Spinal cord (tissue), 10 donors: ENCODE results near the gene SRMS. TPM values are rescaled to one million over a fixed set of nuclear protein-coding genes. Genes with fewer than 3 reads are reported as not detected.

ENCODE experiments used
- DNase-seq, 6 donors: peaks; one replicate each; pipeline versions ENCODE4 v3.0.0 to v3.0.0-alpha.2; 2013 to 2015; ENCODE audit warnings: low spot score in 6 of 6, low read depth in 4 of 6
- H3K27ac ChIP-seq: one replicate; pipeline ENCODE4 v1.5.1; 2013; ENCODE audit warnings: low read depth, low read length, control low read depth
- H3K27me3 ChIP-seq: one replicate; pipeline ENCODE4 v1.6.1; 2013; ENCODE audit warnings: low read length; ENCODE audit not compliant: control insufficient read depth, insufficient read depth
- H3K36me3 ChIP-seq: one replicate; pipeline ENCODE4 v1.6.1; 2013; ENCODE audit warnings: low read length; ENCODE audit not compliant: control insufficient read depth, insufficient read depth
- H3K4me1 ChIP-seq: one replicate; pipeline ENCODE4 v1.6.1; 2013; ENCODE audit warnings: low read length; ENCODE audit not compliant: control insufficient read depth, insufficient read depth
- H3K4me3 ChIP-seq: one replicate; pipeline ENCODE4 v1.5.1; 2013; ENCODE audit warnings: low read depth, low read length, control low read depth
- H3K9me3 ChIP-seq: one replicate; pipeline ENCODE4 v1.6.1; 2013; ENCODE audit warnings: low read length; ENCODE audit not compliant: control insufficient read depth, insufficient read depth
- WGBS: methylation state at CpG from one replicate; pipeline ENCODE4 v1.1.5; 2013; ENCODE audit warnings: missing lambda C conversion rate; ENCODE audit not compliant: insufficient coverage; 5-methylcytosine and 5-hydroxymethylcytosine counted together
- polyA plus RNA-seq, 2 donors: library from polyadenylated mRNA; unstranded; fragments of 120-200 nt; gene quantifications; one replicate each; pipeline ENCODE4 v1.2.1, GENCODE V29; 2013; ENCODE audit not compliant: insufficient read length in 2 of 2
- total RNA-seq, 2 donors: library from RNA; depleted of rRNA in 1 of 2; stranded (reverse); fragments of 120-200 nt in 1 of 2; fragments of >200 nt in 1 of 2; gene quantifications; one replicate each; pipeline versions ENCODE4 v1.2.3 to v1.2.4, GENCODE V29; 2013 to 2014
- donor health status: healthy.

SRMS gene
- total and polyA plus RNA-seq, 4 donors = 0.22 to 0.42 TPM; not detected in 2

GRCh38 chr20:63522091-63522868, 25.3 kb downstream of the SRMS start:
- Histone ChIP-seq H3K27ac (no peak overlapping the region), H3K36me3 (peaks cover 48% of the 10 kb centered on the region), H3K4me1 (peaks cover 44% of the 10 kb centered on the region), H3K27me3 (no peaks in the 10 kb centered on the region), H3K9me3 (no peaks in the 10 kb centered on the region), H3K4me3 (peak overlapping the region; percentile 63)
- no peak for DNase-seq
- 65% methylated on average over 9 of the region's 13 CpGs for WGBS

GRCh38 chr20:63521602-63522001, 25.9 kb downstream of the SRMS start:
- H3K27ac ChIP-seq = peak overlapping the region; percentile 73
- DNase-seq = no peak
- H3K4me1 ChIP-seq = peaks cover 44% of the 10 kb centered on the region
- no peaks in the 10 kb centered on the region for H3K27me3 ChIP-seq
- WGBS = 8% methylated on average over 17 of the region's 23 CpGs
- H3K36me3 ChIP-seq = peaks cover 48% of the 10 kb centered on the region
- H3K9me3 ChIP-seq = no peaks in the 10 kb centered on the region
- H3K4me3 ChIP-seq = peak overlapping the region; percentile 63

- WGBS = under 1% methylated on average over 68 of the region's 68 CpGs
- H3K9me3 ChIP-seq = no peaks in the 10 kb centered on the region
- peak overlapping the region; percentile 63 for H3K4me3 ChIP-seq
- H3K27me3 ChIP-seq = no peaks in the 10 kb centered on the region
- peaks cover 44% of the 10 kb centered on the region for H3K4me1 ChIP-seq
- peak in 3 of 6 donors; percentile 55 to 88 (median 79) for DNase-seq
- peaks cover 48% of the 10 kb centered on the region for H3K36me3 ChIP-seq
- H3K27ac ChIP-seq = peak overlapping the region; percentile 73
Measured at GRCh38 chr20:63520934-63521601, 26.5 kb downstream of the SRMS start.

GRCh38 chr20:63520504-63520933, 27.0 kb downstream of the SRMS start, which contains the start of gene PPDPF:
Gene PPDPF, plus strand, starts transcription at chr20:63520765. Its CDS starts 544 bp downstream, at chr20:63521309.
- Histone ChIP-seq H3K4me3 (peak within 1 kb of the TSS; percentile 63), H3K36me3 (peaks cover 48% of the 10 kb centered on the region), H3K9me3 (no peaks in the 10 kb centered on the region), H3K4me1 (peaks cover 44% of the 10 kb centered on the region), H3K27ac (peak within 1 kb of the TSS; percentile 73), H3K27me3 (no peaks in the 10 kb centered on the region)
- under 1% methylated on average over 64 of the region's 64 CpGs for WGBS
- DNase-seq = peak in 5 of 6 donors; percentile 68 to 96 (median 81)

GRCh38 chr20:63519668-63520503, 27.7 kb downstream of the SRMS start:
- no peaks in the 10 kb centered on the region for H3K9me3 ChIP-seq

GRCh38 chr20:63518946-63519667, 28.4 kb downstream of the SRMS start:
- DNase-seq = no peak
- Histone ChIP-seq H3K4me3 (peak overlapping the region; percentile 63), H3K27me3 (no peaks in the 10 kb centered on the region), H3K27ac (peak overlapping the region; percentile 69), H3K9me3 (no peaks in the 10 kb centered on the region), H3K36me3 (peaks cover 45% of the 10 kb centered on the region), H3K4me1 (peaks cover 44% of the 10 kb centered on the region)
- 70% methylated on average over 31 of the region's 32 CpGs for WGBS

More at GRCh38 chr20:63519668-63520503, 27.7 kb downstream of the SRMS start:
- Histone ChIP-seq H3K27me3 (no peaks in the 10 kb centered on the region), H3K27ac (peak overlapping the region; percentile 69), H3K36me3 (peaks cover 48% of the 10 kb centered on the region), H3K4me1 (peaks cover 44% of the 10 kb centered on the region), H3K4me3 (peak overlapping the region; percentile 63)
- WGBS = 2% methylated on average over 72 of the region's 72 CpGs
- peak in 1 of 6 donors; percentile 69 for DNase-seq

GRCh38 chr20:63518351-63518861, 29.1 kb downstream of the SRMS start:
- WGBS = 69% methylated on average over 18 of the region's 20 CpGs
- Histone ChIP-seq H3K9me3 (no peaks in the 10 kb centered on the region), H3K4me3 (no peak overlapping the region), H3K36me3 (peaks cover 39% of the 10 kb centered on the region), H3K4me1 (peaks cover 43% of the 10 kb centered on the region), H3K27ac (no peak overlapping the region), H3K27me3 (no peaks in the 10 kb centered on the region)
- DNase-seq = peak in 1 of 6 donors; percentile 33

- Histone ChIP-seq H3K9me3 (no peaks in the 10 kb centered on the region), H3K27me3 (no peaks in the 10 kb centered on the region), H3K27ac (no peak overlapping the region), H3K4me3 (no peak overlapping the region), H3K4me1 (peaks cover 36% of the 10 kb centered on the region), H3K36me3 (peaks cover 32% of the 10 kb centered on the region)
- WGBS = 89% methylated on average over 28 of the region's 32 CpGs
- no peak for DNase-seq
Measured at GRCh38 chr20:63517376-63518309, 29.9 kb downstream of the SRMS start.
